WTC11 (cell line): Measurements from ENCODE around the gene GPR68. TPM values are rescaled to one million over a fixed set of nuclear protein-coding genes. Genes with fewer than 3 reads are reported as not detected.

Experiments used
- ATAC-seq: fragments of 200-7000 bp; cut with Tn5 transposase; 2 replicates; pipeline ENCODE4 v1.10.0; 2021; ENCODE audit warnings: mild to moderate bottlenecking, moderate library complexity
- CTCF ChIA-PET: fragments of 300-600 bp; sonication (Branson Sonifier 250); formaldehyde crosslinking; loops from one replicate; lab custom pipeline; 2021; ENCODE audit warnings: antibody characterized with exemption; lab: Charles Lee
- POLR2A ChIA-PET: fragments of 350-600 bp; sonication (Branson Sonifier 250); formaldehyde crosslinking; loops from one replicate; lab custom pipeline; 2021; ENCODE audit warnings: antibody characterized with exemption; lab: Charles Lee
- DNase-seq: peaks from one replicate; pipeline ENCODE4 v3.0.0; 2021; ENCODE audit warnings: low spot score
- H3K27ac Mint-ChIP-seq: 2 replicates; pipeline ENCODE4 v1.8.0; 2021; ENCODE audit warnings: mixed read lengths
- H3K27me3 Mint-ChIP-seq: 2 replicates; pipeline ENCODE4 v1.8.0; 2021; ENCODE audit warnings: low read depth, mild to moderate bottlenecking, moderate library complexity, mixed read lengths
- H3K36me3 Mint-ChIP-seq: 2 replicates; pipeline ENCODE4 v1.8.0; 2021; ENCODE audit warnings: mixed read lengths
- H3K4me1 Mint-ChIP-seq: 2 replicates; pipeline ENCODE4 v1.8.0; 2022; ENCODE audit warnings: mixed read lengths
- H3K4me3 Mint-ChIP-seq: 2 replicates; pipeline ENCODE4 v1.8.0; 2021; ENCODE audit warnings: mild to moderate bottlenecking, moderate library complexity, mixed read lengths
- H3K9me3 Mint-ChIP-seq: 2 replicates; pipeline ENCODE4 v1.8.0; 2021; ENCODE audit warnings: mixed read lengths
- CREM ChIP-seq: sonication (generic); formaldehyde crosslinking; IDR thresholded peaks from 2 replicates; pipeline ENCODE4 v1.8.1; 2022; ENCODE audit warnings: mild to moderate bottlenecking, missing genetic modification reagents, moderate library complexity
- ETV6 ChIP-seq: sonication (generic); formaldehyde crosslinking; IDR thresholded peaks from 2 replicates; pipeline ENCODE4 v1.8.1; 2022; ENCODE audit warnings: mild to moderate bottlenecking, missing genetic modification reagents
- FOXK1 ChIP-seq: sonication (generic); formaldehyde crosslinking; IDR thresholded peaks from 2 replicates; pipeline ENCODE4 v1.8.0; 2022; ENCODE audit warnings: mild to moderate bottlenecking, moderate library complexity, missing genetic modification reagents
- GRHL2 ChIP-seq: fragments of 250-450 bp; sonication (Bioruptor Pico); IDR thresholded peaks from 2 replicates; pipeline ENCODE4 v1.8.0; 2022; ENCODE audit warnings: mild to moderate bottlenecking, moderate library complexity; ENCODE audit not compliant: insufficient replicate concordance, severe bottlenecking
- GTF2I ChIP-seq: fragments of 250-450 bp; sonication (Bioruptor Pico); conservative IDR thresholded peaks from 2 replicates; pipeline ENCODE4 v1.4.0; 2021; ENCODE audit warnings: mild to moderate bottlenecking
- JAZF1 ChIP-seq: fragments of 250-450 bp; sonication (Bioruptor Pico); IDR thresholded peaks from 2 replicates; pipeline ENCODE4 v1.9.0; 2021; ENCODE audit warnings: moderate library complexity, mild to moderate bottlenecking, inconsistent platforms
- MXD4 ChIP-seq: fragments of 250-450 bp; sonication (Bioruptor Pico); IDR thresholded peaks from 2 replicates; pipeline ENCODE4 v1.8.0; 2021; ENCODE audit warnings: mild to moderate bottlenecking, moderate library complexity, borderline replicate concordance
- NFE2L1 ChIP-seq: sonication (generic); formaldehyde crosslinking; IDR thresholded peaks from 2 replicates; pipeline ENCODE4 v1.8.1; 2023; ENCODE audit warnings: missing genetic modification reagents
- NR1H2 ChIP-seq: sonication (generic); formaldehyde crosslinking; IDR thresholded peaks from 2 replicates; pipeline ENCODE4 v1.9.0; 2021; ENCODE audit warnings: mild to moderate bottlenecking, moderate library complexity, missing genetic modification reagents
- NR2C2 ChIP-seq: sonication (generic); formaldehyde crosslinking; IDR thresholded peaks from 2 replicates; pipeline ENCODE4 v1.8.0; 2022; ENCODE audit warnings: mild to moderate bottlenecking, missing genetic modification reagents
- SOX15 ChIP-seq: fragments of 250-450 bp; sonication (Bioruptor Pico); IDR thresholded peaks from 2 replicates; pipeline ENCODE4 v1.9.0; 2021; ENCODE audit warnings: mild to moderate bottlenecking
- SP1 ChIP-seq: sonication (generic); formaldehyde crosslinking; conservative IDR thresholded peaks from 2 replicates; pipeline ENCODE4 v1.8.1; 2022; ENCODE audit warnings: missing genetic modification reagents
- TCF7 ChIP-seq: sonication (generic); formaldehyde crosslinking; IDR thresholded peaks from 2 replicates; pipeline ENCODE4 v1.8.0; 2022; ENCODE audit warnings: mild to moderate bottlenecking, low read depth, missing genetic modification reagents, moderate library complexity
- TP53 ChIP-seq: sonication (generic); formaldehyde crosslinking; IDR thresholded peaks from 2 replicates; pipeline ENCODE4 v1.8.1; 2023; ENCODE audit warnings: mild to moderate bottlenecking, missing genetic modification reagents
- ZBTB21 ChIP-seq: sonication (generic); formaldehyde crosslinking; IDR thresholded peaks from 2 replicates; pipeline ENCODE4 v1.8.1; 2023; ENCODE audit warnings: mild to moderate bottlenecking, missing genetic modification reagents, borderline replicate concordance
- ZNF121 ChIP-seq: sonication (generic); formaldehyde crosslinking; IDR thresholded peaks from 2 replicates; pipeline ENCODE4 v1.8.0; 2023; ENCODE audit warnings: missing genetic modification reagents
- total RNA-seq: library from RNA; stranded (reverse); gene quantifications from 3 replicates; pipeline ENCODE4 v1.2.3, GENCODE V29; 2021
- TF ChIP-seq, protein P1 (sequence below): fragments of 250-450 bp; sonication (Bioruptor Pico); IDR thresholded peaks from 2 replicates; pipeline ENCODE4 v1.9.0; 2021; ENCODE audit warnings: mild to moderate bottlenecking
- TF ChIP-seq, protein P2 (sequence below): sonication (generic); formaldehyde crosslinking; conservative IDR thresholded peaks from 2 replicates; pipeline ENCODE4 v1.8.1; 2023; ENCODE audit warnings: mild to moderate bottlenecking, low read depth, missing genetic modification reagents, moderate library complexity
- TF ChIP-seq, protein P3 (sequence below): sonication (generic); formaldehyde crosslinking; IDR thresholded peaks from 2 replicates; pipeline ENCODE4 v1.8.0; 2023; ENCODE audit warnings: missing genetic modification reagents
- TF ChIP-seq, protein P4 (sequence below): sonication (generic); formaldehyde crosslinking; IDR thresholded peaks from 2 replicates; pipeline ENCODE4 v1.8.0; 2022; ENCODE audit warnings: mild to moderate bottlenecking, missing genetic modification reagents
- TF ChIP-seq, protein P5 (sequence below): sonication (generic); formaldehyde crosslinking; IDR thresholded peaks from 2 replicates; pipeline ENCODE4 v1.8.1; 2023; ENCODE audit warnings: mild to moderate bottlenecking, missing genetic modification reagents, moderate library complexity
- TF ChIP-seq, protein P6 (sequence below): sonication (generic); formaldehyde crosslinking; IDR thresholded peaks from 2 replicates; pipeline ENCODE4 v1.8.1; 2023; ENCODE audit warnings: mild to moderate bottlenecking, missing genetic modification reagents
- TF ChIP-seq, protein P7 (sequence below): fragments of 250-450 bp; sonication (Bioruptor Pico); IDR thresholded peaks from 2 replicates; pipeline ENCODE4 v1.8.0; 2021; ENCODE audit warnings: mild to moderate bottlenecking

The GPR68 gene
- total RNA-seq, 1 experiment from 2014 or later, result 0.28 TPM

DNA sequence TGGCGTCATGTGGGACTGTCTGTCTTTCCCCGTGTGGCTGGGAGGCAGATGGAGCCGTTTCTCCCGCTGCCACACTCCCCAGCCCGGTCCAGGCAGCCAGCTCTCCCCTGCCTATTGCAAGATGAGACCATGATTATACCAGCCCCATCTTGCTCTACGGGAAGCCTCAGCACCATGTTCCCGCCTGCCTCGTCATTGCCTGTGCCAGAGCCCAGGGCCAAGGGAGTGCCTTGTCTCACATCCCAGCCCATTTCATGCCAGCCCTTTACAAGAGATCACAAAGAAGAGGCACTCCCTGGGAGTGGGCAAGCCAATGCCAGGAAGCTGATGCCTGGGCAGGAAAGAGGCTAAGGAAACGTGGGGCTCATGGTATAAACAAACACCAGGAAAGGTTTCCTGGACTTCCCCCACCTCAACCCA is 23.9 kb downstream of the GPR68 start:
- ChIA-PET POLR2A (no interaction called here), CTCF (no interaction called here)
- Mint-ChIP-seq H3K4me3 (no peak overlapping the region), H3K36me3 (peaks cover 16% of the 10 kb centered on the region), H3K27ac (no peak overlapping the region), H3K4me1 (peaks cover 12% of the 10 kb centered on the region), H3K9me3 (no peaks in the 10 kb centered on the region), H3K27me3 (no peaks in the 10 kb centered on the region)
- no peak for DNase-seq
- no peak for TF ChIP-seq SP1
- TF ChIP-seq SOX15 (CRISPR knock-in tag), result no peak
- TF ChIP-seq GTF2I (CRISPR knock-in tag), result no peak
- TF ChIP-seq, protein P1, sequence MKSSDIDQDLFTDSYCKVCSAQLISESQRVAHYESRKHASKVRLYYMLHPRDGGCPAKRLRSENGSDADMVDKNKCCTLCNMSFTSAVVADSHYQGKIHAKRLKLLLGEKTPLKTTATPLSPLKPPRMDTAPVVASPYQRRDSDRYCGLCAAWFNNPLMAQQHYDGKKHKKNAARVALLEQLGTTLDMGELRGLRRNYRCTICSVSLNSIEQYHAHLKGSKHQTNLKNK, result no peak
- no peak for TF ChIP-seq JAZF1 (CRISPR knock-in tag)
- TF ChIP-seq, protein P2, sequence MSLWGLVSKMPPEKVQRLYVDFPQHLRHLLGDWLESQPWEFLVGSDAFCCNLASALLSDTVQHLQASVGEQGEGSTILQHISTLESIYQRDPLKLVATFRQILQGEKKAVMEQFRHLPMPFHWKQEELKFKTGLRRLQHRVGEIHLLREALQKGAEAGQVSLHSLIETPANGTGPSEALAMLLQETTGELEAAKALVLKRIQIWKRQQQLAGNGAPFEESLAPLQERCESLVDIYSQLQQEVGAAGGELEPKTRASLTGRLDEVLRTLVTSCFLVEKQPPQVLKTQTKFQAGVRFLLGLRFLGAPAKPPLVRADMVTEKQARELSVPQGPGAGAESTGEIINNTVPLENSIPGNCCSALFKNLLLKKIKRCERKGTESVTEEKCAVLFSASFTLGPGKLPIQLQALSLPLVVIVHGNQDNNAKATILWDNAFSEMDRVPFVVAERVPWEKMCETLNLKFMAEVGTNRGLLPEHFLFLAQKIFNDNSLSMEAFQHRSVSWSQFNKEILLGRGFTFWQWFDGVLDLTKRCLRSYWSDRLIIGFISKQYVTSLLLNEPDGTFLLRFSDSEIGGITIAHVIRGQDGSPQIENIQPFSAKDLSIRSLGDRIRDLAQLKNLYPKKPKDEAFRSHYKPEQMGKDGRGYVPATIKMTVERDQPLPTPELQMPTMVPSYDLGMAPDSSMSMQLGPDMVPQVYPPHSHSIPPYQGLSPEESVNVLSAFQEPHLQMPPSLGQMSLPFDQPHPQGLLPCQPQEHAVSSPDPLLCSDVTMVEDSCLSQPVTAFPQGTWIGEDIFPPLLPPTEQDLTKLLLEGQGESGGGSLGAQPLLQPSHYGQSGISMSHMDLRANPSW, result no peak
- TF ChIP-seq CREM (CRISPR knock-in tag), result no peak
- TF ChIP-seq MXD4 (CRISPR knock-in tag), result no peak
- TF ChIP-seq, protein P3, sequence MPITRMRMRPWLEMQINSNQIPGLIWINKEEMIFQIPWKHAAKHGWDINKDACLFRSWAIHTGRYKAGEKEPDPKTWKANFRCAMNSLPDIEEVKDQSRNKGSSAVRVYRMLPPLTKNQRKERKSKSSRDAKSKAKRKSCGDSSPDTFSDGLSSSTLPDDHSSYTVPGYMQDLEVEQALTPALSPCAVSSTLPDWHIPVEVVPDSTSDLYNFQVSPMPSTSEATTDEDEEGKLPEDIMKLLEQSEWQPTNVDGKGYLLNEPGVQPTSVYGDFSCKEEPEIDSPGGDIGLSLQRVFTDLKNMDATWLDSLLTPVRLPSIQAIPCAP, result no peak
- TF ChIP-seq GRHL2 (CRISPR knock-in tag), result no peak
- TF ChIP-seq, protein P4, sequence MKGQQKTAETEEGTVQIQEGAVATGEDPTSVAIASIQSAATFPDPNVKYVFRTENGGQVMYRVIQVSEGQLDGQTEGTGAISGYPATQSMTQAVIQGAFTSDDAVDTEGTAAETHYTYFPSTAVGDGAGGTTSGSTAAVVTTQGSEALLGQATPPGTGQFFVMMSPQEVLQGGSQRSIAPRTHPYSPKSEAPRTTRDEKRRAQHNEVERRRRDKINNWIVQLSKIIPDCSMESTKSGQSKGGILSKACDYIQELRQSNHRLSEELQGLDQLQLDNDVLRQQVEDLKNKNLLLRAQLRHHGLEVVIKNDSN (CRISPR knock-in tag), result no peak
- no peak for TF ChIP-seq NR1H2 (CRISPR knock-in tag)
- no peak for TF ChIP-seq NR2C2 (CRISPR knock-in tag)
- TF ChIP-seq NFE2L1 (CRISPR knock-in tag), result no peak
- TF ChIP-seq ZBTB21, result no peak
- no peak for TF ChIP-seq FOXK1 (CRISPR knock-in tag)
- ATAC-seq, result no peak

DNA sequence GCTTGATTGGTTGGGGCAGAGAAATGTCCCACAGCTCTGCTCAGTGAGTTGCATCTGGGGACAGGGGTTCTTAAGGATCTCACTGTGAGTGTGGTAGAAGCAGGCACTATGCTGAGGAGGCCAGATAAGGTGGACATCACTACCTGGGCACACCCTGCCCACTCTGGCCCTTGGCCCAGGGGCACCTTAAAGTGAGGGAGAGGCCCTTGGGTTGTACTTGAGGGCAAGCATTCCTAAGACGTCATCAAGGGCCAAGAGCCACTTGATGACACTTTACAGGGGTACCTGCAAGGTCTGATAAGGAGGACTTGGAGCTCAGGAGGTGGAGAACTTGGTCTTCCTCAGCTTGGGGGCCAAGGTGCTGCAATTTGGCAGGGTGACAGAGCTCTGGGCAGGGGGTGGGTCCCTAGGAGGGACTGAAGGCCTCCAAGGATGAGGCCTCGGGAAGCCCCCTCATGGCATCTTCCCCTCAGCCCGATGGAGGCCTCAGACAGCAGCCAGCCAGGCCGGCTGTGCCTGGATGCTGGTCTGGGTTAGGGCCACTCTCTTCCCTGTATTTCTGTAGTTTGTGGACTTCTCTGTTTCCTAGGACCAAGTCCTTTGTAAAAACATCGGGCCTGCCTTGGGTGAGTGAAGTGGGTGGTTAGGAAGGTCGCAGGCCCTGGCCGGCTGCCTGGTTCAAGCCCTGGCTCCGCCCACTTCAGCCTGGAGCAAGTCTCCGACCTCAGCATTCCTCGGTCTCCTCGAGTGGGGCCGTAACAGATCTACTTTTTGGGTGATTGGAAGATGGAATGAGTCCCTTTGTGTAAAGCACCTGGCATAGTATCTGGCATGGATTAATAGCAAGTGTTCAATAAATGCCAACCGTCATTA is 24.8 kb downstream of the GPR68 start:
- DNase-seq (no peak), ATAC-seq (no peak)
- ChIA-PET CTCF (interaction anchor here (1.4 kb wide), 1 partner anchor 43 kb away, joined by 3 read pairs; no protein-coding TSS in a partner anchor), POLR2A (no interaction called here)
- peaks cover 17% of the 10 kb centered on the region for H3K36me3 Mint-ChIP-seq
- H3K4me1 Mint-ChIP-seq, result peaks cover 10% of the 10 kb centered on the region
- H3K27me3 Mint-ChIP-seq, result no peaks in the 10 kb centered on the region
- H3K4me3 Mint-ChIP-seq, result no peak overlapping the region
- no peak overlapping the region for H3K27ac Mint-ChIP-seq
- no peaks in the 10 kb centered on the region for H3K9me3 Mint-ChIP-seq
- TF ChIP-seq, protein P5, sequence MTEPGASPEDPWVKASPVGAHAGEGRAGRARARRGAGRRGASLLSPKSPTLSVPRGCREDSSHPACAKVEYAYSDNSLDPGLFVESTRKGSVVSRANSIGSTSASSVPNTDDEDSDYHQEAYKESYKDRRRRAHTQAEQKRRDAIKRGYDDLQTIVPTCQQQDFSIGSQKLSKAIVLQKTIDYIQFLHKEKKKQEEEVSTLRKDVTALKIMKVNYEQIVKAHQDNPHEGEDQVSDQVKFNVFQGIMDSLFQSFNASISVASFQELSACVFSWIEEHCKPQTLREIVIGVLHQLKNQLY (CRISPR knock-in tag), result no peak
- no peak for TF ChIP-seq ETV6 (CRISPR knock-in tag)
- no peak for TF ChIP-seq MXD4 (CRISPR knock-in tag)
- TF ChIP-seq, protein P2, result no peak
- no peak for TF ChIP-seq SP1
- no peak for TF ChIP-seq NFE2L1 (CRISPR knock-in tag)
- no peak for TF ChIP-seq ZNF121 (CRISPR knock-in tag)
- TF ChIP-seq, protein P6, sequence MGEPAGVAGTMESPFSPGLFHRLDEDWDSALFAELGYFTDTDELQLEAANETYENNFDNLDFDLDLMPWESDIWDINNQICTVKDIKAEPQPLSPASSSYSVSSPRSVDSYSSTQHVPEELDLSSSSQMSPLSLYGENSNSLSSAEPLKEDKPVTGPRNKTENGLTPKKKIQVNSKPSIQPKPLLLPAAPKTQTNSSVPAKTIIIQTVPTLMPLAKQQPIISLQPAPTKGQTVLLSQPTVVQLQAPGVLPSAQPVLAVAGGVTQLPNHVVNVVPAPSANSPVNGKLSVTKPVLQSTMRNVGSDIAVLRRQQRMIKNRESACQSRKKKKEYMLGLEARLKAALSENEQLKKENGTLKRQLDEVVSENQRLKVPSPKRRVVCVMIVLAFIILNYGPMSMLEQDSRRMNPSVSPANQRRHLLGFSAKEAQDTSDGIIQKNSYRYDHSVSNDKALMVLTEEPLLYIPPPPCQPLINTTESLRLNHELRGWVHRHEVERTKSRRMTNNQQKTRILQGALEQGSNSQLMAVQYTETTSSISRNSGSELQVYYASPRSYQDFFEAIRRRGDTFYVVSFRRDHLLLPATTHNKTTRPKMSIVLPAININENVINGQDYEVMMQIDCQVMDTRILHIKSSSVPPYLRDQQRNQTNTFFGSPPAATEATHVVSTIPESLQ, result no peak
- TF ChIP-seq TCF7 (CRISPR knock-in tag), result no peak
- TF ChIP-seq TP53 (CRISPR knock-in tag), result no peak
- TF ChIP-seq, protein P7, sequence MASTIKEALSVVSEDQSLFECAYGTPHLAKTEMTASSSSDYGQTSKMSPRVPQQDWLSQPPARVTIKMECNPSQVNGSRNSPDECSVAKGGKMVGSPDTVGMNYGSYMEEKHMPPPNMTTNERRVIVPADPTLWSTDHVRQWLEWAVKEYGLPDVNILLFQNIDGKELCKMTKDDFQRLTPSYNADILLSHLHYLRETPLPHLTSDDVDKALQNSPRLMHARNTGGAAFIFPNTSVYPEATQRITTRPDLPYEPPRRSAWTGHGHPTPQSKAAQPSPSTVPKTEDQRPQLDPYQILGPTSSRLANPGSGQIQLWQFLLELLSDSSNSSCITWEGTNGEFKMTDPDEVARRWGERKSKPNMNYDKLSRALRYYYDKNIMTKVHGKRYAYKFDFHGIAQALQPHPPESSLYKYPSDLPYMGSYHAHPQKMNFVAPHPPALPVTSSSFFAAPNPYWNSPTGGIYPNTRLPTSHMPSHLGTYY, result no peak
